ENCODE results near the gene ATXN10.
"Not testable (repeated sequence)": the region's sequence is repeated elsewhere in the genome, so short reads cannot be mapped to it uniquely, and the experiment has no call there.

DNA sequence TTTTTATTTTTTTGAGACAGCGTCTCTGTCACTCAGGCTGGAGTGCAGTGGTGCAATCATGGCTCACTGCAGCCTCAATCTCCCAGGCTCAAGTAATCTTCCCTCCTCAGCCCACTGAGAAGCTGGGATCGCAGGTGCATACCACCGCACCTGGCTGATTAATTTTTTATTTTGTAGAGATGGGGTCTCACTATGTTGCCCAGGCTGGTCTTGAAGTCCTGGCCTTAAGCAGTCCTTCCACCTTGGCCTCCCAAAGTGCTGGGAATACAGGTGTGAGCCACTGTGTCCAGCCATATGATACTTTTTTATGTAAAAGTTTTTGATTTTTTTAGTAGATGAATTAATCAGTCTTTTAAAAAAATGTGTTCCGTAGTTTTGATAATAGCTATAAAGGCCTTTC, 42.8 kb downstream of the ATXN10 start:
- TF ChIP-seq, protein P1, sequence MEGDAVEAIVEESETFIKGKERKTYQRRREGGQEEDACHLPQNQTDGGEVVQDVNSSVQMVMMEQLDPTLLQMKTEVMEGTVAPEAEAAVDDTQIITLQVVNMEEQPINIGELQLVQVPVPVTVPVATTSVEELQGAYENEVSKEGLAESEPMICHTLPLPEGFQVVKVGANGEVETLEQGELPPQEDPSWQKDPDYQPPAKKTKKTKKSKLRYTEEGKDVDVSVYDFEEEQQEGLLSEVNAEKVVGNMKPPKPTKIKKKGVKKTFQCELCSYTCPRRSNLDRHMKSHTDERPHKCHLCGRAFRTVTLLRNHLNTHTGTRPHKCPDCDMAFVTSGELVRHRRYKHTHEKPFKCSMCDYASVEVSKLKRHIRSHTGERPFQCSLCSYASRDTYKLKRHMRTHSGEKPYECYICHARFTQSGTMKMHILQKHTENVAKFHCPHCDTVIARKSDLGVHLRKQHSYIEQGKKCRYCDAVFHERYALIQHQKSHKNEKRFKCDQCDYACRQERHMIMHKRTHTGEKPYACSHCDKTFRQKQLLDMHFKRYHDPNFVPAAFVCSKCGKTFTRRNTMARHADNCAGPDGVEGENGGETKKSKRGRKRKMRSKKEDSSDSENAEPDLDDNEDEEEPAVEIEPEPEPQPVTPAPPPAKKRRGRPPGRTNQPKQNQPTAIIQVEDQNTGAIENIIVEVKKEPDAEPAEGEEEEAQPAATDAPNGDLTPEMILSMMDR (IDR thresholded peaks at IDR 0.05; ENCODE audit: low read depth, low read length), result not testable (repeated sequence)
- not testable (repeated sequence) for TF ChIP-seq EZH2phosphoT487 (IDR thresholded peaks at IDR 0.05; ENCODE audit: low read depth)

Measured in OCI-LY3 (cell line).